Trophoblast cell (in vitro differentiated cells and primary cell): ENCODE measurements around the gene CAMK4.

Experiments used
- DNase-seq, 2 donors: peaks; one replicate each; pipeline ENCODE4 v3.0.0-alpha.2; 2016
- H2AFZ ChIP-seq: 2 replicates; pipeline ENCODE4 v1.6.1; 2013; ENCODE audit warnings: low read length, moderate library complexity, mild to moderate bottlenecking; ENCODE audit not compliant: insufficient read depth, poor library complexity
- H2AK5ac ChIP-seq: 2 replicates; pipeline ENCODE4 v1.6.1; 2013; ENCODE audit warnings: mild to moderate bottlenecking, low read length
- H2BK120ac ChIP-seq: 2 replicates; pipeline ENCODE4 v1.6.1; 2013; ENCODE audit warnings: low read length, mild to moderate bottlenecking, moderate library complexity; ENCODE audit not compliant: insufficient read depth, poor library complexity
- H2BK12ac ChIP-seq: 2 replicates; pipeline ENCODE4 v1.6.1; 2013; ENCODE audit warnings: mild to moderate bottlenecking, low read length, moderate library complexity
- H2BK5ac ChIP-seq: 2 replicates; pipeline ENCODE4 v1.6.1; 2013; ENCODE audit warnings: low read length, low read depth, moderate library complexity, mild to moderate bottlenecking; ENCODE audit not compliant: poor library complexity
- H3K14ac ChIP-seq: 2 replicates; pipeline ENCODE4 v1.6.1; 2013; ENCODE audit warnings: mild to moderate bottlenecking, low read length
- H3K18ac ChIP-seq: 2 replicates; pipeline ENCODE4 v1.6.1; 2013; ENCODE audit warnings: mild to moderate bottlenecking, low read length
- H3K23ac ChIP-seq: 2 replicates; pipeline ENCODE4 v1.6.1; 2013; ENCODE audit warnings: low read length
- H3K27ac ChIP-seq: 2 replicates; pipeline ENCODE4 v1.5.1; 2013; ENCODE audit warnings: low read depth, mild to moderate bottlenecking, inconsistent platforms, low read length, moderate library complexity
- H3K27me3 ChIP-seq: 2 replicates; pipeline ENCODE4 v1.6.1; 2013; ENCODE audit warnings: inconsistent platforms, mild to moderate bottlenecking, low read length, moderate library complexity; ENCODE audit not compliant: insufficient read depth
- H3K36me3 ChIP-seq, 2 experiments: 1 replicate in 1 of 2; 2 replicates in 1 of 2; pipeline ENCODE4 v1.6.1; 2013; ENCODE audit warnings: low read length in 2 of 2, mild to moderate bottlenecking in 2 of 2, moderate library complexity in 1 of 2; ENCODE audit not compliant: insufficient read depth in 2 of 2, control insufficient read depth in 1 of 2
- H3K4ac ChIP-seq: 2 replicates; pipeline ENCODE4 v1.6.1; 2013; ENCODE audit warnings: low read depth, mild to moderate bottlenecking, low read length, moderate library complexity
- H3K4me1 ChIP-seq, 2 experiments: 1 replicate in 1 of 2; 2 replicates in 1 of 2; pipeline ENCODE4 v1.6.1; 2013; ENCODE audit warnings: low read length in 2 of 2, mild to moderate bottlenecking in 2 of 2, moderate library complexity in 1 of 2; ENCODE audit not compliant: insufficient read depth in 2 of 2, control insufficient read depth in 1 of 2
- H3K4me2 ChIP-seq: 2 replicates; pipeline ENCODE4 v1.6.1; 2013; ENCODE audit warnings: inconsistent platforms, mild to moderate bottlenecking, low read length, moderate library complexity
- H3K4me3 ChIP-seq: 2 replicates; pipeline ENCODE4 v1.5.1; 2013; ENCODE audit warnings: mild to moderate bottlenecking, low read depth, low read length, inconsistent platforms
- H3K79me1 ChIP-seq: one replicate; pipeline ENCODE4 v1.6.1; 2013; ENCODE audit warnings: low read length
- H3K79me2 ChIP-seq: 2 replicates; pipeline ENCODE4 v1.6.1; 2013; ENCODE audit warnings: low read length, mild to moderate bottlenecking; ENCODE audit not compliant: control insufficient read depth, insufficient read depth, poor library complexity
- H3K9ac ChIP-seq: 2 replicates; pipeline ENCODE4 v1.6.1; 2013; ENCODE audit warnings: mild to moderate bottlenecking, low read length
- H3K9me3 ChIP-seq: 2 replicates; pipeline ENCODE4 v1.6.1; 2013; ENCODE audit warnings: low read depth, mild to moderate bottlenecking, control low read depth, inconsistent platforms, low read length; ENCODE audit not compliant: insufficient read depth
- H4K12ac ChIP-seq: 2 replicates; pipeline ENCODE4 v1.6.1; 2013; ENCODE audit warnings: low read depth, mild to moderate bottlenecking, low read length, moderate library complexity
- H4K8ac ChIP-seq: 2 replicates; pipeline ENCODE4 v1.6.1; 2013; ENCODE audit warnings: low read depth, mild to moderate bottlenecking, low read length, moderate library complexity
- H4K91ac ChIP-seq: one replicate; pipeline ENCODE4 v1.6.1; 2013; ENCODE audit warnings: low read depth, mild to moderate bottlenecking, low read length, moderate library complexity
- WGBS: extraction: QIAGEN DNeasy Blood & Tissue Kit; methylation state at CpG from one replicate; pipeline ENCODE4 v1.1.7; 2013; ENCODE audit warnings: missing lambda C conversion rate; ENCODE audit not compliant: insufficient read length, insufficient coverage; ENCODE audit errors: extremely low coverage; 5-methylcytosine and 5-hydroxymethylcytosine counted together

CAMK4 gene

GRCh38 chr5:111261610-111262009 lies 37.4 kb downstream of the CAMK4 start:
- Histone ChIP-seq H4K12ac (no peak overlapping the region), H4K91ac (no peak overlapping the region), H3K4me2 (no peak overlapping the region), H3K79me1 (no peaks in the 10 kb centered on the region), H3K27ac (no peak overlapping the region), H3K23ac (no peak overlapping the region), H4K8ac (no peak overlapping the region), H3K79me2 (no peaks in the 10 kb centered on the region), H2BK12ac (no peak overlapping the region), H2AFZ (no peak overlapping the region), H3K9ac (no peak overlapping the region), H3K14ac (no peak overlapping the region), H3K9me3 (peaks cover 2% of the 10 kb centered on the region), H3K27me3 (no peaks in the 10 kb centered on the region), H3K4me3 (no peak overlapping the region), H3K36me3 (no peaks in the 10 kb centered on the region), H3K18ac (no peak overlapping the region), H3K4ac (no peak overlapping the region), H2BK5ac (no peak overlapping the region), H3K4me1 (no peaks in the 10 kb centered on the region), H2AK5ac (no peak overlapping the region), H2BK120ac (no peak overlapping the region)
- WGBS = no CpG with 5 or more reads among the region's 1 CpG
- no peak for DNase-seq

GRCh38 chr5:111262153-111262552 lies 38.0 kb downstream of the CAMK4 start:
- no peak overlapping the region for H3K18ac ChIP-seq
- no peak for DNase-seq
- no peaks in the 10 kb centered on the region for H3K36me3 ChIP-seq
- H4K12ac ChIP-seq = no peak overlapping the region
- no peak overlapping the region for H2AK5ac ChIP-seq
- H3K27ac ChIP-seq = no peak overlapping the region
- no peak overlapping the region for H2BK12ac ChIP-seq
- no peak overlapping the region for H3K9ac ChIP-seq
- H3K79me1 ChIP-seq = no peaks in the 10 kb centered on the region
- no CpG with 5 or more reads among the region's 2 CpGs for WGBS
- H3K4me1 ChIP-seq = no peaks in the 10 kb centered on the region
- H3K79me2 ChIP-seq = no peaks in the 10 kb centered on the region
- H3K9me3 ChIP-seq = peaks cover 2% of the 10 kb centered on the region
- H2BK120ac ChIP-seq = no peak overlapping the region
- no peak overlapping the region for H4K91ac ChIP-seq
- no peak overlapping the region for H3K4ac ChIP-seq
- no peak overlapping the region for H4K8ac ChIP-seq
- no peak overlapping the region for H3K4me2 ChIP-seq
- H3K27me3 ChIP-seq = no peaks in the 10 kb centered on the region
- H3K14ac ChIP-seq = no peak overlapping the region
- H2BK5ac ChIP-seq = no peak overlapping the region
- no peak overlapping the region for H2AFZ ChIP-seq
- no peak overlapping the region for H3K4me3 ChIP-seq
- no peak overlapping the region for H3K23ac ChIP-seq

- no peak for DNase-seq
- H3K4ac ChIP-seq = no peak overlapping the region
- no peak overlapping the region for H2AFZ ChIP-seq
- H4K91ac ChIP-seq = no peak overlapping the region
- H3K9ac ChIP-seq = no peak overlapping the region
- no peak overlapping the region for H3K4me2 ChIP-seq
- no peaks in the 10 kb centered on the region for H3K27me3 ChIP-seq
- H2AK5ac ChIP-seq = no peak overlapping the region
- H3K36me3 ChIP-seq = no peaks in the 10 kb centered on the region
- no peak overlapping the region for H3K4me3 ChIP-seq
- no peak overlapping the region for H2BK5ac ChIP-seq
- no peak overlapping the region for H4K8ac ChIP-seq
- H3K9me3 ChIP-seq = peaks cover 2% of the 10 kb centered on the region
- no peaks in the 10 kb centered on the region for H3K79me2 ChIP-seq
- H3K79me1 ChIP-seq = no peaks in the 10 kb centered on the region
- H3K27ac ChIP-seq = no peak overlapping the region
- no peaks in the 10 kb centered on the region for H3K4me1 ChIP-seq
- no peak overlapping the region for H3K23ac ChIP-seq
- H2BK120ac ChIP-seq = no peak overlapping the region
- no CpG with 5 or more reads among the region's 1 CpG for WGBS
- no peak overlapping the region for H4K12ac ChIP-seq
- no peak overlapping the region for H3K18ac ChIP-seq
- no peak overlapping the region for H2BK12ac ChIP-seq
- H3K14ac ChIP-seq = no peak overlapping the region
These were observed 38.6 kb downstream of the CAMK4 start for GRCh38 chr5:111262815-111263214.

- no peaks in the 10 kb centered on the region for H3K4me1 ChIP-seq
- no peaks in the 10 kb centered on the region for H3K27me3 ChIP-seq
- peaks cover 2% of the 10 kb centered on the region for H3K9me3 ChIP-seq
- no peak overlapping the region for H3K23ac ChIP-seq
- H3K79me2 ChIP-seq = no peaks in the 10 kb centered on the region
- no peak overlapping the region for H2BK12ac ChIP-seq
- H2BK5ac ChIP-seq = no peak overlapping the region
- no peaks in the 10 kb centered on the region for H3K36me3 ChIP-seq
- H3K79me1 ChIP-seq = no peaks in the 10 kb centered on the region
- no peak overlapping the region for H3K9ac ChIP-seq
- H4K8ac ChIP-seq = no peak overlapping the region
- H3K14ac ChIP-seq = no peak overlapping the region
- no peak overlapping the region for H2BK120ac ChIP-seq
- H3K18ac ChIP-seq = no peak overlapping the region
- H3K27ac ChIP-seq = no peak overlapping the region
- no peak overlapping the region for H2AK5ac ChIP-seq
- H3K4me3 ChIP-seq = no peak overlapping the region
- no CpG with 5 or more reads among the region's 2 CpGs for WGBS
- no peak overlapping the region for H4K91ac ChIP-seq
- no peak overlapping the region for H2AFZ ChIP-seq
- no peak overlapping the region for H3K4me2 ChIP-seq
- no peak overlapping the region for H3K4ac ChIP-seq
- no peak for DNase-seq
- no peak overlapping the region for H4K12ac ChIP-seq
These were observed 42.3 kb downstream of the CAMK4 start for GRCh38 chr5:111266491-111266890.
